IPS-18a (cell line): Measurements from ENCODE around the gene SAP130.

Experiments
- H3K27ac ChIP-seq: one replicate; pipeline ENCODE4 v1.5.1; 2013; ENCODE audit warnings: low read length
- H3K27me3 ChIP-seq: one replicate; pipeline ENCODE4 v1.6.1; 2013; ENCODE audit warnings: mild to moderate bottlenecking, low read length; ENCODE audit not compliant: control insufficient read depth, insufficient read depth
- H3K36me3 ChIP-seq: one replicate; pipeline ENCODE4 v1.6.1; 2013; ENCODE audit warnings: low read depth, low read length; ENCODE audit not compliant: control insufficient read depth
- H3K4me1 ChIP-seq: one replicate; pipeline ENCODE4 v1.6.1; 2013; ENCODE audit warnings: low read depth, low read length; ENCODE audit not compliant: control insufficient read depth
- H3K4me3 ChIP-seq: one replicate; pipeline ENCODE4 v1.5.1; 2013; ENCODE audit warnings: low read length
- H3K9ac ChIP-seq: one replicate; pipeline ENCODE4 v1.6.1; 2013; ENCODE audit warnings: mild to moderate bottlenecking, low read length, moderate library complexity
- H3K9me3 ChIP-seq: one replicate; pipeline ENCODE4 v1.6.1; 2013; ENCODE audit warnings: low read depth, low read length; ENCODE audit not compliant: control insufficient read depth

Gene SAP130

DNA sequence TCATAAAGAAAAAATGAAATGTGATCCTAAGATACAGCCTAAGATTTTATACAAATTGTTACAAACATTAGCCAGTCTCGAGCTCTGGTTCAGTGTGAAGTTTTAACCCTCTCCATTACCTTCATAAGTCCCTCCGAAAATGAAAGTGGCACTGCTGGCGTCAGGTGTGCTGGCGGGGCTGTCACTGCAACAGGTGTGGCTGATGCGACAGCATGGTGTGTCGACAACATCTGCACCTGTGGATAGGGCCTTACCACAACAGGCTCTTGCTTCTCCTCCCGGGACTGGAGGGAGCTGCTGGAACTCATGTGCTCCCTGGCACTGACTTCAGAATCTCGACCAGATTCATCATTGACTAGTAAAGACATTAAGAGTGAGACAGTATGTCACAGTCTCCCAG, 10.3 kb downstream of the SAP130 start:
- H3K9me3 ChIP-seq = no peaks in the 10 kb centered on the region
- H3K27me3 ChIP-seq = no peaks in the 10 kb centered on the region
- no peaks in the 10 kb centered on the region for H3K4me1 ChIP-seq
- no peak overlapping the region for H3K9ac ChIP-seq
- H3K4me3 ChIP-seq = no peak overlapping the region
- peaks cover 63% of the 10 kb centered on the region for H3K36me3 ChIP-seq
- no peak overlapping the region for H3K27ac ChIP-seq

DNA sequence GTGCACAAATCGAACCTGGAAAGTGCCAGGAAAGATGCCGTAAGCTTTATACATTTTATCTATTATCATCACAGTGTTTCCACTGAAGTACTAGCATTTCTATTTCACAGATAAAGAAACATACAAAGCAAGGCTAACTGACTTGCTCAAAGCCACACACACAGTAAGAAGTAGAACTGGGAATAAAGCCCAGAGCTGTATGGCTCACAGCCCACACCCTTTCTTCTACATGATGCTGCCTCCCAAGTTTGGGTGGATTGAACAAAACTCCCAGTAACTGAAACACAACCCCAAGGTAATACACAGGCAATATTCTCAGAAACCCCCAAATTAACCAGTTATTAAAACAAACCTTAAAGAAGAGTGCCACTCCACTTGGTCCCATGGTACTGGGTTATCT, 11.2 kb downstream of the SAP130 start:
- H3K4me3 ChIP-seq = no peak overlapping the region
- H3K36me3 ChIP-seq = peaks cover 67% of the 10 kb centered on the region
- H3K9me3 ChIP-seq = no peaks in the 10 kb centered on the region
- H3K27ac ChIP-seq = no peak overlapping the region
- H3K27me3 ChIP-seq = no peaks in the 10 kb centered on the region
- H3K4me1 ChIP-seq = no peaks in the 10 kb centered on the region
- no peak overlapping the region for H3K9ac ChIP-seq

GRCh38 chr2:128012698-128013097, 15.2 kb downstream of the SAP130 start:
- Histone ChIP-seq H3K36me3 (peaks cover 92% of the 10 kb centered on the region), H3K9ac (no peak overlapping the region), H3K9me3 (no peaks in the 10 kb centered on the region), H3K27me3 (no peaks in the 10 kb centered on the region), H3K4me1 (no peaks in the 10 kb centered on the region), H3K27ac (no peak overlapping the region), H3K4me3 (no peak overlapping the region)

DNA sequence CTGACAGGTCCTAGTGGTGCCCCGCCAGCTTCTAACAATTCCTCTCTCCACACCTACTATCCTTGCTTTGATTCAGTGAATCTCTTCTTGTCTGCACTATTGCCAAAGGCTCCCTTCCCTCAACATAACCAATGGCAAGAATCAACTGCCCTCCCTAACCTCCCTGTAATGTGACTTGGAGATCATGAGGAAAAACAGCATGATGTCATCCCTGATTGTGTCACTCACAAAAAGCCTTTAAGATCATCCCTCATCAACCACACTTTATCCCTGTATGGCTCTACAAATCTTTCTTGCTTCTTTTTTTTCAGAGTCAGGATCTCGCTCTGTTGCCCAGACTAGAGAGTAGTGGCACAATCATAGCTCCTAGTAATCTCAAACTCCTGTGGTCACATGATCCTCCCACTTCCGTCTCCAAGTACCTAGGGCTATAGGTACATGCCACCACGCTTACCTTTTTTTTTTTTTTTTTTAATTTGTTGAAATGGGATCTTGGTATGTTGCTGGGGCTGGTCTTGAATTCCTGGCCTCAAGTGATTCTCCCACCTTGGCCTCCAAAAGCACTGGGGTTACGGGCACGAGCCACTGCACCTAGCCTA, 19.7 kb downstream of the SAP130 start:
- no peaks in the 10 kb centered on the region for H3K9me3 ChIP-seq
- no peak overlapping the region for H3K4me3 ChIP-seq
- H3K9ac ChIP-seq = no peak overlapping the region
- peaks cover 84% of the 10 kb centered on the region for H3K36me3 ChIP-seq
- H3K27me3 ChIP-seq = no peaks in the 10 kb centered on the region
- H3K4me1 ChIP-seq = no peaks in the 10 kb centered on the region
- no peak overlapping the region for H3K27ac ChIP-seq

GRCh38 chr2:128004509-128004908, 23.4 kb downstream of the SAP130 start:
- no peak overlapping the region for H3K4me3 ChIP-seq
- peaks cover 82% of the 10 kb centered on the region for H3K36me3 ChIP-seq
- no peak overlapping the region for H3K27ac ChIP-seq

DNA sequence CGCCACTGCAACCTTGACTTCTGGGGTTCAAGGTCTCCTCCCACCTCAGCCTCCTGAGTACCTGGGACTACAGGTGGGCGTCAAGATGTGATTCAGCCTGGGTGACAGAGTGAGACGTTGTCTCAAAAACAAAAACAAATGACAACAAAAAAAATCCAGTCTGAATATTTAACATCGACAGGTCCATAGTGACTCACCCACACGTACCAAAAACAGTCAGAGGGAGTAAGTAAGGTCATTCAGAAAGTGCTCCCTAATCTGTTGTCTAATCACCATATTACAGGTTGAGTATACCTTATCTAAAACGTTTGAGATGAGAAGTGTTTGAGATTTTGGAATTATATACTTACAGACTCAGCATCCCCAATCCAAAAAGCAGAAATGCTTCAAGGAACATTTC, 24.4 kb downstream of the SAP130 start:
- Histone ChIP-seq H3K4me3 (no peak overlapping the region), H3K4me1 (no peaks in the 10 kb centered on the region), H3K9me3 (no peaks in the 10 kb centered on the region), H3K27me3 (no peaks in the 10 kb centered on the region), H3K36me3 (peaks cover 82% of the 10 kb centered on the region), H3K27ac (no peak overlapping the region), H3K9ac (no peak overlapping the region)

More at GRCh38 chr2:128004509-128004908, 23.4 kb downstream of the SAP130 start:
- Histone ChIP-seq H3K27me3 (no peaks in the 10 kb centered on the region), H3K4me1 (no peaks in the 10 kb centered on the region), H3K9me3 (no peaks in the 10 kb centered on the region), H3K9ac (no peak overlapping the region)

DNA sequence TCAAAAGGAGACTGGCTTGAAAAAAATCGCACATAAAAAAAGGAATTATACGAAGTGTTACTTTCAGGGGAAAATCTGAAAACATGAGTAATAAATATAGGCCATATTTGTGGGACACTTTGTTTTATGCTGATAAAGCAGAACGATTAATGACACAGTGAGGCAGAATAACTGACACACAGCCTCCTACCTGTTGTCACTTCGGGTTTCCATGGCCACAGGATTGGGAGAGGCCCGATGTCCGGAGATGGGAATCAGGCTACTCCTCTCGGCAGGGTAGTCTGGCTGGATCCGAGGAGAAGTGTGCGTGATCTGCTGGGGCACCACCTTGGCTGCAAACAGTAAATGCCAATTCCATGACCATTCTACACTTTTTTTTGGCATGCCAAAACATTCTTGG, 31.7 kb downstream of the SAP130 start:
- no peak overlapping the region for H3K27ac ChIP-seq
- no peaks in the 10 kb centered on the region for H3K4me1 ChIP-seq
- no peaks in the 10 kb centered on the region for H3K9me3 ChIP-seq
- no peak overlapping the region for H3K9ac ChIP-seq
- H3K27me3 ChIP-seq = no peaks in the 10 kb centered on the region
- no peak overlapping the region for H3K4me3 ChIP-seq
- H3K36me3 ChIP-seq = peaks cover 78% of the 10 kb centered on the region

DNA sequence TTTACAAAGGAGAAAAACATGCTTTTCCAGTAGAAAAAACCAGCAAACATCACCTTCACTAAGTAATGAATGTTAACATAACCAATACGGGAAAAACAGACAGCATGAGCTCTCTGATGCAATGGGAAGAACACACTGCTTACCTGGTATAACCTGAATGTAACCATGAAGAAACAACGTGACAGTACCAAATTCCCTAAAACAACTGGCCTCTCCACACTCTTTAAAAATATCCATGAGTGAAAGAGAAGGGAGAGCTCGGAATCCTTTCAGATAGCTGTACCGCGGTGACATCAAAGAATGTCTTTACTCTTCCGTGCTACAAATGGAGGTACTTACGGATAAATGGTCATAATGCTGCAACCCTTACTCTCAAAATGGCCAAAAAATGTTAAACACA, 32.1 kb downstream of the SAP130 start:
- peaks cover 74% of the 10 kb centered on the region for H3K36me3 ChIP-seq
- H3K9ac ChIP-seq = no peak overlapping the region
- H3K9me3 ChIP-seq = no peaks in the 10 kb centered on the region
- no peaks in the 10 kb centered on the region for H3K27me3 ChIP-seq
- no peak overlapping the region for H3K27ac ChIP-seq
- H3K4me3 ChIP-seq = no peak overlapping the region
- H3K4me1 ChIP-seq = no peaks in the 10 kb centered on the region

DNA sequence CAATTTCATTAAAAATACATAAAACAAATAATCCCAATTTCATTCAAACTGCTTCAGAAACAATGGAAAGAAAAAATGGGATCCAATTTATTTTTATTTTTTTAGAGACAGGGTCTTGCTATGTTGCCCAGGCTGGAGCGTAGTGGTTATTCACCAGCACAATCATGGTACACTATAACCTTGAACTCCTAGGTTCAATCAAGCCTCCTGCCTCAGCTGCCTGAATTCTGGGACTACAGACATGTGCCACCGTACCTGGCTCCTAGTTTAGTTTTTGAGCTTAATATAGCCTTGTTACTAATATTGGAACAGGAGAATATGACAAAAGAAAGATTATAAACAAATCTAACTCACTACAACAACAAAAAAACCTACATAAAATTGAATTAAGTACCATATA, 34.2 kb downstream of the SAP130 start:
- no peak overlapping the region for H3K4me3 ChIP-seq
- H3K4me1 ChIP-seq = no peaks in the 10 kb centered on the region
- no peak overlapping the region for H3K9ac ChIP-seq
- no peaks in the 10 kb centered on the region for H3K27me3 ChIP-seq
- no peak overlapping the region for H3K27ac ChIP-seq
- H3K36me3 ChIP-seq = peaks cover 70% of the 10 kb centered on the region
- no peaks in the 10 kb centered on the region for H3K9me3 ChIP-seq

DNA sequence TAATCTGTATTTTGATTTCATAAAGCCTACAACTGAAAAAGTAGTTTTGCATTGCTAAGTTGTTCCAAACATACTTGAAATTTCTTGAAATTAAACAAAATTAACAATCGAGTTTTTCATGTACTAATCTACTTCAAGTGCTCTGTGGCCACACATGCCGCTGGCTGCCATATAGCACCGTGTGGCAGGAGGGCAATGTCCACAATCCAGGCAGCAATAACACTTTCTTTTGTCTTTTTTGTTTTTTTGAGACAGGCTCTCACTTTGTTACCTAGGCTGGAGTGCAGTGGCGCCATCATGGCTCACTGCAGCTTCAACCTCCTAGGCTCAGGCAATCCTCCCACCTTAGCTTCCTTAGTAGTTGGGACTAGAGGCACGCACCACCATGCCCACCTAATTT, 36.1 kb downstream of the SAP130 start:
- Histone ChIP-seq H3K4me3 (no peak overlapping the region), H3K9ac (no peak overlapping the region), H3K9me3 (no peaks in the 10 kb centered on the region), H3K4me1 (no peaks in the 10 kb centered on the region), H3K27me3 (no peaks in the 10 kb centered on the region), H3K36me3 (peaks cover 69% of the 10 kb centered on the region), H3K27ac (no peak overlapping the region)

- no peak overlapping the region for H3K4me3 ChIP-seq
- no peaks in the 10 kb centered on the region for H3K27me3 ChIP-seq
- H3K9ac ChIP-seq = no peak overlapping the region
- H3K27ac ChIP-seq = no peak overlapping the region
- H3K4me1 ChIP-seq = no peaks in the 10 kb centered on the region
- H3K9me3 ChIP-seq = no peaks in the 10 kb centered on the region
- H3K36me3 ChIP-seq = peaks cover 81% of the 10 kb centered on the region
These were observed 41.2 kb downstream of the SAP130 start for GRCh38 chr2:127986548-127987079.

DNA sequence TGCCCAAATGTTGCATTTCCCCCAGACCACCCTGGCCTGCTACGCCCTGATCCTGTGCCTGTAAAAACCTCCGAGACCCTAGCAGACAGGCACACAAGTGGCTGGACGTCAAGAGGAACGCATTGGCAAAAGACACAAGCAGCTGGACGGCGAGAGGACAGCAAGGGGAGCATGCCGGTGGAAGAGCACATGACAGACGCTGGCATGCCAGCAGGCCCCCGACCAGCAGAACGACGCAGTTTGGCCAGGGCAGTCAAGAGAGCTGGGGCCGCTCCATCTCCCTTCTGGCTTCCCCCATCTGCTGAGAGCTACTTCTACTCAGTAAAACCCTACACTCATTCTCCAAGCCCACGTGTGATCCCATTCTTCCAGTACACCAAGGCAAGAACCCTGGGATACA, 42.1 kb downstream of the SAP130 start:
- Histone ChIP-seq H3K27ac (no peak overlapping the region), H3K36me3 (peaks cover 81% of the 10 kb centered on the region), H3K4me1 (no peaks in the 10 kb centered on the region), H3K27me3 (no peaks in the 10 kb centered on the region), H3K9me3 (no peaks in the 10 kb centered on the region), H3K4me3 (no peak overlapping the region), H3K9ac (no peak overlapping the region)
